ENCODE measurements around the gene ZKSCAN3.

Gene ZKSCAN3

GRCh38 chr6:28407401-28407800, 57.7 kb downstream of the ZKSCAN3 start:
- TF ChIP-seq ZNF8 (CRISPR knock-in tag; IDR thresholded peaks at IDR 0.05) = no peak
- no peak for TF ChIP-seq ZNF565 (CRISPR knock-in tag; conservative IDR thresholded peaks at IDR 0.05; ENCODE audit: low read depth)
- TF ChIP-seq ISL1 (CRISPR knock-in tag; IDR thresholded peaks at IDR 0.05) = no peak
- no peak for TF ChIP-seq ZNF70 (CRISPR knock-in tag; IDR thresholded peaks at IDR 0.05)
- TF ChIP-seq GLIS3 (CRISPR knock-in tag; IDR thresholded peaks at IDR 0.05) = no peak
- TF ChIP-seq BACH2 (CRISPR knock-in tag; IDR thresholded peaks at IDR 0.05; ENCODE audit: borderline replicate concordance) = no peak
- TF ChIP-seq RARB (CRISPR knock-in tag; IDR thresholded peaks at IDR 0.05) = no peak
- TF ChIP-seq OSR1 (CRISPR knock-in tag; IDR thresholded peaks at IDR 0.05) = no peak
- TF ChIP-seq, protein P1, sequence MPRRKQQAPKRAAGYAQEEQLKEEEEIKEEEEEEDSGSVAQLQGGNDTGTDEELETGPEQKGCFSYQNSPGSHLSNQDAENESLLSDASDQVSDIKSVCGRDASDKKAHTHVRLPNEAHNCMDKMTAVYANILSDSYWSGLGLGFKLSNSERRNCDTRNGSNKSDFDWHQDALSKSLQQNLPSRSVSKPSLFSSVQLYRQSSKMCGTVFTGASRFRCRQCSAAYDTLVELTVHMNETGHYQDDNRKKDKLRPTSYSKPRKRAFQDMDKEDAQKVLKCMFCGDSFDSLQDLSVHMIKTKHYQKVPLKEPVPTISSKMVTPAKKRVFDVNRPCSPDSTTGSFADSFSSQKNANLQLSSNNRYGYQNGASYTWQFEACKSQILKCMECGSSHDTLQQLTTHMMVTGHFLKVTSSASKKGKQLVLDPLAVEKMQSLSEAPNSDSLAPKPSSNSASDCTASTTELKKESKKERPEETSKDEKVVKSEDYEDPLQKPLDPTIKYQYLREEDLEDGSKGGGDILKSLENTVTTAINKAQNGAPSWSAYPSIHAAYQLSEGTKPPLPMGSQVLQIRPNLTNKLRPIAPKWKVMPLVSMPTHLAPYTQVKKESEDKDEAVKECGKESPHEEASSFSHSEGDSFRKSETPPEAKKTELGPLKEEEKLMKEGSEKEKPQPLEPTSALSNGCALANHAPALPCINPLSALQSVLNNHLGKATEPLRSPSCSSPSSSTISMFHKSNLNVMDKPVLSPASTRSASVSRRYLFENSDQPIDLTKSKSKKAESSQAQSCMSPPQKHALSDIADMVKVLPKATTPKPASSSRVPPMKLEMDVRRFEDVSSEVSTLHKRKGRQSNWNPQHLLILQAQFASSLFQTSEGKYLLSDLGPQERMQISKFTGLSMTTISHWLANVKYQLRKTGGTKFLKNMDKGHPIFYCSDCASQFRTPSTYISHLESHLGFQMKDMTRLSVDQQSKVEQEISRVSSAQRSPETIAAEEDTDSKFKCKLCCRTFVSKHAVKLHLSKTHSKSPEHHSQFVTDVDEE (CRISPR knock-in tag; IDR thresholded peaks at IDR 0.05) = no peak
- no peak for TF ChIP-seq ARNTL (CRISPR knock-in tag; IDR thresholded peaks at IDR 0.05; ENCODE audit: borderline replicate concordance, low read depth)
- TF ChIP-seq PPARA (CRISPR knock-in tag; IDR thresholded peaks at IDR 0.05; ENCODE audit: borderline replicate concordance) = no peak
- TF ChIP-seq CREB5 (CRISPR knock-in tag; IDR thresholded peaks at IDR 0.05; ENCODE audit: low read depth) = no peak
- TF ChIP-seq, protein P2, sequence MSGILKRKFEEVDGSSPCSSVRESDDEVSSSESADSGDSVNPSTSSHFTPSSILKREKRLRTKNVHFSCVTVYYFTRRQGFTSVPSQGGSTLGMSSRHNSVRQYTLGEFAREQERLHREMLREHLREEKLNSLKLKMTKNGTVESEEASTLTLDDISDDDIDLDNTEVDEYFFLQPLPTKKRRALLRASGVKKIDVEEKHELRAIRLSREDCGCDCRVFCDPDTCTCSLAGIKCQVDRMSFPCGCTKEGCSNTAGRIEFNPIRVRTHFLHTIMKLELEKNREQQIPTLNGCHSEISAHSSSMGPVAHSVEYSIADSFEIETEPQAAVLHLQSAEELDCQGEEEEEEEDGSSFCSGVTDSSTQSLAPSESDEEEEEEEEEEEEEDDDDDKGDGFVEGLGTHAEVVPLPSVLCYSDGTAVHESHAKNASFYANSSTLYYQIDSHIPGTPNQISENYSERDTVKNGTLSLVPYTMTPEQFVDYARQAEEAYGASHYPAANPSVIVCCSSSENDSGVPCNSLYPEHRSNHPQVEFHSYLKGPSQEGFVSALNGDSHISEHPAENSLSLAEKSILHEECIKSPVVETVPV (CRISPR knock-in tag; IDR thresholded peaks at IDR 0.05) = no peak
- no peak for TF ChIP-seq ZFP30 (CRISPR knock-in tag; IDR thresholded peaks at IDR 0.05)

DNA sequence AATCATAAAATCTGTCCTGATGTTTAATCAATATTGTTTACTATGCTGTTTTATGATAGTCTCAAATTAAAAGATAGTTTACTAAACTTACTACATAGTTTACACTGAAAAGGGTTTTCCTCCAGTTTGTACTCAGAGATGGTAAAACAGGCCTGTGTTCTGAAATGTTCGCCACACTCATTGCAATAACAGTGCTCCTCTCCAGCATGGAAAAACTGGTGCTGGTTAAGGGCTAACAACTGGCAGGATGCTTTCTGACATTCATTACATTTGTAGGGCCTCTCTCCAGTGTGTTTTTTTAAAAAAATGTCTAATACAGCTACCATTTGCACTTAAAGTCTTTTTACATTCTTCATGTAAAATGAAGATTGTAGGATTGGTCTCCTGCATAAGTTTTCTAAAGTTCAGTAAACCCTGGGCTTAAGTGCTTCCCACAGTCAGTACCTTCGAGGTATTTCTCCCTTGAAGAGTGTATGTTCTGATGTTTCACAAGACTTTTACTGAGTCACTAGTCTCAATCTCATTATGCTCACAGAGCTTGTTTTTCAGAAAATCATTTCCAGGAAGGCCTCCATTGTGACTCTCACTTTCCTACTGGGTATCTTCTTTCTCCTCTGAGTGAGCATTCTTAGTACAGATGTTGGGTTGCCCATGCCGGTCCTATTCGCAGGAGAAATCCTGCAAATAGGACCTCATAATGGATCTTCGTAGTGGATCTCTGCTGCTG, 58.5 kb downstream of the ZKSCAN3 start:
- TF ChIP-seq ESRRG (CRISPR knock-in tag; IDR thresholded peaks at IDR 0.05) (no peak), ZFP3 (CRISPR knock-in tag; IDR thresholded peaks at IDR 0.05) (no peak), TOX (CRISPR knock-in tag; IDR thresholded peaks at IDR 0.05; ENCODE audit: borderline replicate concordance) (no peak)
- ATAC-seq = no peak

More at GRCh38 chr6:28407401-28407800, 57.7 kb downstream of the ZKSCAN3 start:
- no peak for ATAC-seq

GRCh38 chr6:28410767-28411166, 61.0 kb downstream of the ZKSCAN3 start:
- no peak for ATAC-seq
- TF ChIP-seq ZC3H10 (CRISPR knock-in tag; IDR thresholded peaks at IDR 0.05) = no peak
- no peak for TF ChIP-seq TCF4 (CRISPR knock-in tag; IDR thresholded peaks at IDR 0.05; ENCODE audit: borderline replicate concordance)
- TF ChIP-seq ZNF565 (CRISPR knock-in tag; conservative IDR thresholded peaks at IDR 0.05; ENCODE audit: low read depth) = no peak
- TF ChIP-seq SNAI2 (CRISPR knock-in tag; IDR thresholded peaks at IDR 0.05) = no peak
- TF ChIP-seq ESRRG (CRISPR knock-in tag; IDR thresholded peaks at IDR 0.05) = no peak
- no peak for TF ChIP-seq GLIS3 (CRISPR knock-in tag; IDR thresholded peaks at IDR 0.05)

GRCh38 chr6:28413681-28414080, 63.9 kb downstream of the ZKSCAN3 start:
- no peak for ATAC-seq
- TF ChIP-seq ZC3H10 (CRISPR knock-in tag; IDR thresholded peaks at IDR 0.05) (no peak), TCF4 (CRISPR knock-in tag; IDR thresholded peaks at IDR 0.05; ENCODE audit: borderline replicate concordance) (no peak), ZNF8 (CRISPR knock-in tag; IDR thresholded peaks at IDR 0.05) (no peak), ZNF70 (CRISPR knock-in tag; IDR thresholded peaks at IDR 0.05) (no peak), TOX (CRISPR knock-in tag; IDR thresholded peaks at IDR 0.05; ENCODE audit: borderline replicate concordance) (no peak), ZFP3 (CRISPR knock-in tag; IDR thresholded peaks at IDR 0.05) (no peak), CSDC2 (CRISPR knock-in tag; IDR thresholded peaks at IDR 0.05) (no peak), ISL1 (CRISPR knock-in tag; IDR thresholded peaks at IDR 0.05) (no peak), OSR1 (CRISPR knock-in tag; IDR thresholded peaks at IDR 0.05) (no peak), CREB5 (CRISPR knock-in tag; IDR thresholded peaks at IDR 0.05; ENCODE audit: low read depth) (no peak), ARNTL (CRISPR knock-in tag; IDR thresholded peaks at IDR 0.05; ENCODE audit: borderline replicate concordance, low read depth) (no peak), SNAI2 (CRISPR knock-in tag; IDR thresholded peaks at IDR 0.05) (no peak), ZFP30 (CRISPR knock-in tag; IDR thresholded peaks at IDR 0.05) (no peak), GLIS3 (CRISPR knock-in tag; IDR thresholded peaks at IDR 0.05) (no peak), BACH2 (CRISPR knock-in tag; IDR thresholded peaks at IDR 0.05; ENCODE audit: borderline replicate concordance) (no peak)
- TF ChIP-seq, protein P3, sequence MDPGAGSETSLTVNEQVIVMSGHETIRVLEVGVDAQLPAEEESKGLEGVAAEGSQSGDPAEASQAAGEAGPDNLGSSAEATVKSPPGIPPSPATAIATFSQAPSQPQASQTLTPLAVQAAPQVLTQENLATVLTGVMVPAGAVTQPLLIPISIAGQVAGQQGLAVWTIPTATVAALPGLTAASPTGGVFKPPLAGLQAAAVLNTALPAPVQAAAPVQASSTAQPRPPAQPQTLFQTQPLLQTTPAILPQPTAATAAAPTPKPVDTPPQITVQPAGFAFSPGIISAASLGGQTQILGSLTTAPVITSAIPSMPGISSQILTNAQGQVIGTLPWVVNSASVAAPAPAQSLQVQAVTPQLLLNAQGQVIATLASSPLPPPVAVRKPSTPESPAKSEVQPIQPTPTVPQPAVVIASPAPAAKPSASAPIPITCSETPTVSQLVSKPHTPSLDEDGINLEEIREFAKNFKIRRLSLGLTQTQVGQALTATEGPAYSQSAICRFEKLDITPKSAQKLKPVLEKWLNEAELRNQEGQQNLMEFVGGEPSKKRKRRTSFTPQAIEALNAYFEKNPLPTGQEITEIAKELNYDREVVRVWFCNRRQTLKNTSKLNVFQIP (CRISPR knock-in tag; IDR thresholded peaks at IDR 0.05; ENCODE audit: borderline replicate concordance, low read depth) = no peak
- TF ChIP-seq, protein P1 (CRISPR knock-in tag; IDR thresholded peaks at IDR 0.05) = no peak
